Upper lobe of left lung (tissue), 6 donors: Measurements from ENCODE around the gene POU2F2. TPM values are rescaled to one million over a fixed set of nuclear protein-coding genes. Genes with fewer than 3 reads are reported as not detected.

ENCODE experiments used
- ATAC-seq, 2 donors: fragments of 200-7000 bp; cut with Tn5 transposase; one replicate each; pipeline ENCODE4 v1.9.1; 2022; ENCODE audit warnings: mild to moderate bottlenecking in 2 of 2, moderate library complexity in 2 of 2; ENCODE audit not compliant: low FRiP score in 2 of 2
- DNase-seq, 2 donors: peaks; one replicate each; pipeline ENCODE4 v3.0.0-alpha.2; 2019 to 2020
- H3K27ac ChIP-seq, 4 donors: fragments of 200-600 bp; sonication (generic); one replicate each; pipeline ENCODE4 v1.5.1; 2016 to 2019
- H3K27me3 ChIP-seq, 4 donors: fragments of 200-600 bp; sonication (generic); one replicate each; pipeline ENCODE4 v1.5.1; 2017 to 2019
- H3K36me3 ChIP-seq, 4 donors: fragments of 200-600 bp; sonication (generic); one replicate each; pipeline ENCODE4 v1.5.1; 2016 to 2019
- H3K4me1 ChIP-seq, 4 donors: fragments of 200-600 bp; sonication (generic); one replicate each; pipeline ENCODE4 v1.5.1; 2018 to 2019
- H3K4me3 ChIP-seq, 4 donors: fragments of 200-600 bp; sonication (generic); one replicate each; pipeline ENCODE4 v1.5.1; 2017 to 2019; ENCODE audit warnings: mild to moderate bottlenecking in 2 of 4, moderate library complexity in 1 of 4
- H3K9me3 ChIP-seq, 4 donors: fragments of 200-600 bp; sonication (generic); one replicate each; pipeline ENCODE4 v1.5.1; 2018 to 2019
- CTCF ChIP-seq, 6 experiments: fragments of 450-650 bp in 4 of 6; fragments of 200-600 bp in 2 of 6; sonication (generic) in 2 of 6; IDR thresholded peaks; one replicate each; pipeline ENCODE4 v1.5.1; 2016 to 2019; ENCODE audit warnings: antibody characterized with exemption in 6 of 6
- EP300 ChIP-seq, 4 donors: sonication (generic); formaldehyde crosslinking; IDR thresholded peaks; one replicate each; pipeline ENCODE4 v1.5.1; 2017; ENCODE audit warnings: antibody characterized with exemption in 4 of 4, control low read depth in 2 of 4
- POLR2A ChIP-seq, 4 donors: fragments of 450-650 bp; IDR thresholded peaks; one replicate each; pipeline ENCODE4 v1.5.1; 2016 to 2017; ENCODE audit warnings: antibody characterized with exemption in 4 of 4, mild to moderate bottlenecking in 2 of 4
- POLR2AphosphoS5 ChIP-seq, 2 donors: sonication (generic); formaldehyde crosslinking; IDR thresholded peaks; one replicate each; pipeline ENCODE4 v1.5.1; 2017; ENCODE audit warnings: antibody characterized with exemption in 2 of 2
- WGBS, 2 donors: methylation state at CpG; one replicate each; pipeline ENCODE4 v1.1.5; 2017 to 2018; 5-methylcytosine and 5-hydroxymethylcytosine counted together
- total RNA-seq, 6 donors: library from RNA; depleted of rRNA in 4 of 6; stranded (reverse); fragments of >200 nt in 4 of 6; gene quantifications; one replicate each; pipeline versions ENCODE4 v1.1.0 to v1.2.1, GENCODE V29; 2016 to 2021
- donor health status: DM: no; HTN: no; CAD: no; lungs with moderate emphysema.
- donor health status: DM: no; HTN: yes; CAD: no; lungs with severe emphysema.

Gene POU2F2
- 10 to 100 TPM in 1 of 6 donors, 1 to 10 TPM in 5; 1.3 to 12.0 (median 5.0) TPM for total RNA-seq

- no peaks in the 10 kb centered on the region for H3K9me3 ChIP-seq
- H3K27ac ChIP-seq, result peak within 1 kb of the TSS in 2 of 4 donors; percentile 46 to 50
- 8 to 10% methylated on average over 8 to 16 of the region's 16 CpGs for WGBS, 2 donors
- DNase-seq, result peak; percentile 58 to 84
- peak within 1 kb of the TSS in 3 of 4 donors; percentile 26 to 44 (median 40) for H3K4me3 ChIP-seq
- peaks cover 0 to 9% (median 0%) of the 10 kb centered on the region in 4 donors for H3K27me3 ChIP-seq
- TF ChIP-seq CTCF (IDR thresholded peaks at IDR 0.05) (no peak), POLR2A (IDR thresholded peaks at IDR 0.05) (no peak), POLR2AphosphoS5 (IDR thresholded peaks at IDR 0.05) (no peak), EP300 (IDR thresholded peaks at IDR 0.05) (no peak)
- H3K4me1 ChIP-seq, result peaks cover 10 to 20% (median 19%) of the 10 kb centered on the region in 4 donors
- H3K36me3 ChIP-seq, result no peaks in the 10 kb centered on the region
- ATAC-seq, result peak in 1 of 2 donors; percentile 39
Measured at GRCh38 chr19:42132030-42132628, at the start of gene POU2F2. Gene POU2F2 (minus strand): TSS chr19:42132446. CDS start chr19:42132411, 35 bp downstream.

GRCh38 chr19:42178791-42179674 is 46.8 kb upstream of the POU2F2 start:
- peaks cover 12 to 21% (median 18%) of the 10 kb centered on the region in 4 donors for H3K4me1 ChIP-seq
- DNase-seq (peak in 1 of 2 donors; percentile 61), ATAC-seq (peak in 1 of 2 donors; percentile 19)
- H3K27me3 ChIP-seq, result peaks cover 0 to 44% (median 26%) of the 10 kb centered on the region in 4 donors
- no peak overlapping the region for H3K4me3 ChIP-seq
- TF ChIP-seq EP300 (IDR thresholded peaks at IDR 0.05) (no peak), POLR2AphosphoS5 (IDR thresholded peaks at IDR 0.05) (no peak), CTCF (IDR thresholded peaks at IDR 0.05) (no peak)
- H3K27ac ChIP-seq, result no peak overlapping the region
- WGBS, 2 donors, result 10 to 13% methylated on average over 13 of the region's 13 CpGs
- H3K36me3 ChIP-seq, result no peaks in the 10 kb centered on the region
- no peaks in the 10 kb centered on the region for H3K9me3 ChIP-seq

GRCh38 chr19:42177686-42178019 is 45.4 kb upstream of the POU2F2 start:
- Histone ChIP-seq H3K4me3 (no peak overlapping the region), H3K27me3 (peaks cover 0 to 46% (median 27%) of the 10 kb centered on the region in 4 donors), H3K27ac (no peak overlapping the region), H3K4me1 (peaks cover 12 to 21% (median 18%) of the 10 kb centered on the region in 4 donors), H3K9me3 (no peaks in the 10 kb centered on the region), H3K36me3 (no peaks in the 10 kb centered on the region)
- 22 to 29% methylated on average over 3 of the region's 3 CpGs for WGBS, 2 donors
- no peak for ATAC-seq
- no peak for TF ChIP-seq POLR2AphosphoS5 (IDR thresholded peaks at IDR 0.05)
- TF ChIP-seq CTCF (IDR thresholded peaks at IDR 0.05), result no peak
- TF ChIP-seq POLR2A (IDR thresholded peaks at IDR 0.05), result no peak
- no peak for TF ChIP-seq EP300 (IDR thresholded peaks at IDR 0.05)
- no peak for DNase-seq

GRCh38 chr19:42176990-42177685 is 44.9 kb upstream of the POU2F2 start:
- Histone ChIP-seq H3K27ac (no peak overlapping the region), H3K27me3 (peaks cover 0 to 46% (median 27%) of the 10 kb centered on the region in 4 donors), H3K36me3 (no peaks in the 10 kb centered on the region), H3K9me3 (no peaks in the 10 kb centered on the region), H3K4me3 (peak overlapping the region; percentile 18 to 52 (median 46)), H3K4me1 (peaks cover 12 to 21% (median 18%) of the 10 kb centered on the region in 4 donors)
- DNase-seq (peak; percentile 74 to 95), ATAC-seq (peak in 1 of 2 donors; percentile 95)
- TF ChIP-seq POLR2A (IDR thresholded peaks at IDR 0.05) (no peak), POLR2AphosphoS5 (IDR thresholded peaks at IDR 0.05) (no peak), CTCF (IDR thresholded peaks at IDR 0.05) (peak in 5 of 6 experiments; percentile 37 to 54 (median 40))
- 2 to 4% methylated on average over 45 to 52 of the region's 66 CpGs for WGBS, 2 donors
